Epithelial cell of esophagus (primary cell): Measurements from ENCODE around the gene ARMCX4.

ENCODE experiments used
- DNase-seq: peaks from one replicate; pipeline ENCODE4 v3.0.0; 2010; ENCODE audit warnings: low read depth
- H3K4me3 ChIP-seq: 2 replicates; pipeline ENCODE4 v1.5.1; 2011; ENCODE audit warnings: mild to moderate bottlenecking, low read length, control low read depth
- CTCF ChIP-seq: IDR thresholded peaks from 2 replicates; pipeline ENCODE4 v1.5.1; 2011; ENCODE audit warnings: low read depth, mild to moderate bottlenecking, low read length, control low read depth, inconsistent platforms; ENCODE audit not compliant: insufficient read depth; ENCODE audit errors: missing control alignments

ARMCX4 gene

DNA sequence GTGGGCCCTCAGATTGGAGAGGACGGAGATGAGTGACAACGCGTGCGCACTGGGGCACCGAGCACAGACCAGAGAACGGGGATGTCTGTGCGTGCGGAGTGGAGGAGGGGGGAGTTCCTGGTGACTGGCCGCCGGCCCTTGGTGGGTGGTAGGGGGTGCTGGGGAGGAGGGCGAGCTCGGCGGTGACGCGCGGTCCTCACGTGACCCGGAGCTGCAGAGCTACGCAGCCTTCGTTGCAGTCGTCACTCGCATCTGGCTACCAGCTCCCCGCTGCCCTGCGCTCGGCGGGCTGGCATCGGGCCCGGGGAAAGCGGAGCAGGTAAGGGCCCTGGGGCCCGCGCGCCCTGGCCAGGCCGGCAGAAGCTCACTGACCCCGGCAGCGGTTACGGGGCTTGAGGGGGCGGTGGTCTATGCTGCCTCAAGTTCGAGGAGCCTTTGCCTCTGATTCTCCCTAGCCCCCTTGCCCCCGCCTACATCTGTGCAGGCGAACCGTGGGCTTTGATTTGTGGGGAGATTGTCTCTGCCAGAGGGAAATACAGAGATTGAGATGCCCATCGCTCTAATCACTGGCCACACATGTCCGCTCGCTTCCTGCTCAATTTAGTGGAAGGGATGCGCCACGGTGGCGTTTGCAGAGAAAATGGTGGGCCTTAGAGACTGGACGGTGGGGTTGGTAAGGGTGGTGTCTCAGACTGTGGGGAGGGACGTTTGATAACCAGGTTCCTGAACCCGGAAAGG, at the start of gene ARMCX4:
Gene ARMCX4 (plus strand): TSS at position 245 of the 738 bp plus-strand sequence. CDS start 3,134 bp downstream, outside the sequence.
- TF ChIP-seq CTCF: no peak
- DNase-seq: peak; percentile 29
- peak within 1 kb of the TSS; percentile 34 for H3K4me3 ChIP-seq

DNA sequence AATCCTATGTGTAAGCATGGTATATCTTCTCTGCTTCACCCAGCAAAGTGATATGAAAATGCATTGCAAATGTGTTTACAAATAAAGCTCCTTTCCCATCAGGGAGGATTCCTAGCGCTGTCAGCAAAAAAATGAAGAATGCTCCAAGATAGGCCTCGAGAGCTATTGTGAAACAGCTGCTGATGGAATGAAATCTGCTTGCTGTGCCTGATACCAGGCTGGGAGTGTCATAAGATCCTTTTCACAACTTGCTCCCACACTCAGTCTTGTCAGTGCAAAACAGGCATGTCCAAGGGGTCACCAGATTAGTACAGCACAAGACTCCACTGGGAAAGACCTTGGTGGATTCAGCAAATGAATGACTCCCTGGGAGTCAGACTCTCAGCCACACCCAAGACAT, 43.2 kb upstream of the ARMCX4 start:
- TF ChIP-seq CTCF: no peak
- no peak for DNase-seq
- no peak overlapping the region for H3K4me3 ChIP-seq

- TF ChIP-seq CTCF: no peak
Measured at GRCh38 chrX:101449279-101449678, 36.0 kb upstream of the ARMCX4 start.

DNA sequence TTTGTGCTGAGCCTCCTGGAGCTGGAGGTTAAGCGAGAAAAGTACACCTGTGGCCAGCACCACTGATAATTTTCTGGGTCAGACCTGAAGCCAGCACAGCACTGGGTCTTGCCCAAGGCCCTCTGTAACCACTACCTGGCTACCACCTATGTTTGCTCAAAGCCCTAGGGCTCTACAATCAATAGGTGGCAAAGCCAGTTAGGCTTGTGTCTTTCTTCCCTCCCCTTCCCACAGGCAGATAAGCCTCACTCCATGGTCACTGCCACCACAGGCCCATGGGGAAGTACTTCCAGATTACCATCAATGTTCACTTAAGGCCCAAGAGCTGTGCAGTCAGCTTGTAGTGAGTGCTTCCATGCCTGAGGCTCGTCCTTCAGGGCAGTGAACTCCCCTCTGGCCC, 35.2 kb upstream of the ARMCX4 start:
- no peak for TF ChIP-seq CTCF
- no peak for DNase-seq
- H3K4me3 ChIP-seq: no peak overlapping the region

More at GRCh38 chrX:101449279-101449678, 36.0 kb upstream of the ARMCX4 start:
- no peak overlapping the region for H3K4me3 ChIP-seq
- DNase-seq: no peak

- H3K4me3 ChIP-seq: no peak overlapping the region
- DNase-seq: no peak
- TF ChIP-seq CTCF: no peak
Measured at GRCh38 chrX:101450961-101451360, 34.3 kb upstream of the ARMCX4 start.

- no peak for DNase-seq
- no peak overlapping the region for H3K4me3 ChIP-seq
- no peak for TF ChIP-seq CTCF
Measured at GRCh38 chrX:101452056-101452455, 33.2 kb upstream of the ARMCX4 start.

- DNase-seq: peak; percentile 10
- no peak overlapping the region for H3K4me3 ChIP-seq
- peak; percentile 6 for TF ChIP-seq CTCF
Measured at GRCh38 chrX:101460669-101461068, 24.6 kb upstream of the ARMCX4 start.
